Right ventricle myocardium inferior (tissue), 1 donor: ENCODE measurements around the gene ZBBX. TPM values are rescaled to one million over a fixed set of nuclear protein-coding genes. Genes with fewer than 3 reads are reported as not detected.
"Not testable (repeated sequence)": the region's sequence is repeated elsewhere in the genome, so short reads cannot be mapped to it uniquely, and the experiment has no call there.

Experiments used
- ATAC-seq: fragments of 200-7000 bp; cut with Tn5 transposase; one replicate; pipeline ENCODE4 v1.9.1; 2020; ENCODE audit warnings: mild to moderate bottlenecking, moderate library complexity
- DNase-seq: peaks from one replicate; pipeline ENCODE4 v3.0.0; 2021; ENCODE audit errors: missing footprints
- intact Hi-C: fragments of 100-400 bp; cut with DNase I; formaldehyde crosslinking; loops from one replicate; pipeline ENCODE4 v1.11.0; 2022
- long read RNA-seq: library from polyadenylated mRNA; unstranded; transcript quantifications from one replicate; pipeline ENCODE4 v2.0.0, GENCODE V29; 2021
- total RNA-seq: library from RNA; stranded (reverse); fragmentation: NEBNext Ultra II Directional; extraction: Animal tissue kit (Norgen Biotek cat#: 25700); gene quantifications from one replicate; pipeline ENCODE4 v1.2.1, GENCODE V29; 2021
- donor health status: DM: no; HTN: yes; CAD: no; lungs with severe emphysema.

ZBBX gene, protein sequence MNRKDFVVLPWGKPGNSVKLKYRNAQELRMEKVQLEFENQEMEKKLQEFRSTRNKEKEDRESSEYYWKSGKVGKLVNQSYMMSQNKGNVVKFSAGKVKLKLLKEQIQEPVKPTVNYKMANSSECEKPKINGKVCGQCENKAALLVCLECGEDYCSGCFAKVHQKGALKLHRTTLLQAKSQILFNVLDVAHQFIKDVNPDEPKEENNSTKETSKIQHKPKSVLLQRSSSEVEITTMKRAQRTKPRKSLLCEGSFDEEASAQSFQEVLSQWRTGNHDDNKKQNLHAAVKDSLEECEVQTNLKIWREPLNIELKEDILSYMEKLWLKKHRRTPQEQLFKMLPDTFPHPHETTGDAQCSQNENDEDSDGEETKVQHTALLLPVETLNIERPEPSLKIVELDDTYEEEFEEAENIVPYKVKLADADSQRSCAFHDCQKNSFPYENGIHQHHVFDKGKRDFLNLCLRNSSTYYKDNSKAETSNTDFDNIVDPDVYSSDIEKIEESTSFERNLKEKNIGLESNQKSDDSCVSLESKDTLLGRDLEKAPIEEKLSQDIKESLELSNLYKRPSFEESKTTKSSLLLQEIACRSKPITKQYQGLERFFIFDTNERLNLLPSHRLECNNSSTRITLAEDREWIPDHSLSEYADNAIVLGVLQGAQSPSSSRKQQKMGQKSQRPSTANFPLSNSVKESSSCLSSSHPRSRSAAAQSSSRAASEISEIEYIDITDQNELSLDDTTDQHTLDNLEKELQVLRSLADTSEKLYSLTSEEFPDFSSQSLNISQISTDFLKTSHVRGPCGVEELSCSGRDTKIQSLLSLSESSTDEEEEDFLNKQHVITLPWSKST
- total RNA-seq, result not detected
- long read RNA-seq, result 0 reads

DNA sequence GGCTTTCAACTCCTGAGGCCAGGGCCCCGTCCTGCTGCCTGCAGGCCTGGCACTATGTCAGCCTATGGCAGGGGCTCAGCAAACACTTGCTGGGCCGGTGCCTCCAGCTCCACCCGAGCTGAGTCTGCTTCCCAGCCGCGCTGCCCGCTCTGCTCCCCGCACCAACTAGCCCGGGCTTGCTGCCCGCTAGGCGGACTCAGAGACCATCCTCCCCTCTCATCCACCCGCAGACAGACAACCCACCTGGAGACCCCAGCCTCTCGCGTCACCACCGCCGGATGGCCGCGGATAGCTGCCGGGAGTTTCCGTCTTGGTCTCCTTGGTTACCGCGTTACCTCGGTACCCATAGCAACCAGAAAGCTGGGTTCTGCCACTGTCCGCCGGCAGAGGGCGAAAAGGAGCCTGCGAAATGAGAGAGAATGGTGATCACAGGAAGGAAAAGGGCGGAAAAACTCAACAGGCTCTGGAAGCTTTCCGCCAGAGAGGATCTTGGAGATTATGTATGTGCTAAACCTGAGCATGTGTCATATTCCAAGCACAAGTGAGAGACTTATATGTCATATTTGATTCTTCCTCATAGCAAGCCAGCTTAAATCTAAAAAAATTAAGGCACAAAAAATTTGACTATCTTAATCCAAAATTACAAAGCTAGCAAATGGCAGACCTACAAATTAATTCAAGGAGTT, at the start of gene ZBBX:
TSS of gene ZBBX (minus strand) at position 294 of the 686 bp plus-strand sequence. CDS start 7,396 bp downstream, outside the sequence.
- intact Hi-C loops, result no loop called here
- DNase-seq, result peak; percentile 85
- ATAC-seq, result peak; percentile 84

DNA sequence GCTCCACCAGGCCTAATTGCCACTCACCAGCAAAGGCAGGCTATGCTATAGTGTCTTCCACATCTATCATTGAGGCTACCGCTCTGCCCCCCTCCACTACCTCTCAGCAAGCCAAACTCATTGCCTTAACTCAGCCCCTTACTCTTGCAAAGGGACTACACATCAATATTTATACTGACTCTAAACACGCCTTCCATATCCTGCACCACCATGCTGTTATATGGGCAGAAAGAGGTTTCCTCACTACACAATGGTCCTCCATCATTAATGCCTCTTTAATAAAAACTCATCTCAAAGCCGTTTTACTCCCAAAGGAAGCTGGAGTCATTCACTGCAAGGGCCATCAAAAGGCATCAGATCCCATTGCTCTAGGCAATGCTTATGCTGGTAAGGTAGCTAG, 46.9 kb upstream of the ZBBX start:
- DNase-seq, intact Hi-C loops, ATAC-seq: not testable (repeated sequence)

- DNase-seq, intact Hi-C loops: not testable (repeated sequence)
These were observed 42.3 kb upstream of the ZBBX start for GRCh38 chr3:167422396-167422795.

DNA sequence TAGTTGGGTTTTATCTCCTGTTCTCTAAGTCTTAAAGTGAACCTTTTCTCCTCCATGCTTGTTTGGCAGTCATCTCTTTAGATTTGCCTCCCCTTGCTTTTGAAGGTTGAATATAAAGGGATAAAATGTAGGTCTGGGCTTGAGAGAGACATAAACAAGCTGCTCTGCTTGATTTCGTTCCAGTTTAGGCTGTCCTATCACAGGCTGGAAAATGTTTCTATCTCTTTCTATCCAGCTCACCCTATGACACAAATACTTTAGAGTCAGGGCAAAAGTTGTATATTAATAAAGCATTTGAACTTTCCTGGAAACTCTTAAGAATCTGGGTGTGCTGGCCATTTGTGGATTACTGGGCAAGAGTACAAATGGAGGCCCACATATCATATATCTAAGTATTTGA, 29.5 kb upstream of the ZBBX start:
- intact Hi-C loops, result loop anchor here (5.0 to 10.0 kb wide), 2 partner anchors 275 to 473 kb away; no protein-coding TSS in a partner anchor
- DNase-seq (no peak), ATAC-seq (no peak)

More at GRCh38 chr3:167422396-167422795, 42.3 kb upstream of the ZBBX start:
- ATAC-seq, result not testable (repeated sequence)

GRCh38 chr3:167406876-167407492, 26.9 kb upstream of the ZBBX start:
- ATAC-seq (no peak), DNase-seq (no peak)
- intact Hi-C loops, result loop anchor here (5.0 to 10.0 kb wide), 2 partner anchors 278 to 475 kb away; no protein-coding TSS in a partner anchor

- ATAC-seq (no peak), DNase-seq (no peak)
- intact Hi-C loops, result no loop called here
These were observed 17.7 kb upstream of the ZBBX start for GRCh38 chr3:167397826-167398225.

DNA sequence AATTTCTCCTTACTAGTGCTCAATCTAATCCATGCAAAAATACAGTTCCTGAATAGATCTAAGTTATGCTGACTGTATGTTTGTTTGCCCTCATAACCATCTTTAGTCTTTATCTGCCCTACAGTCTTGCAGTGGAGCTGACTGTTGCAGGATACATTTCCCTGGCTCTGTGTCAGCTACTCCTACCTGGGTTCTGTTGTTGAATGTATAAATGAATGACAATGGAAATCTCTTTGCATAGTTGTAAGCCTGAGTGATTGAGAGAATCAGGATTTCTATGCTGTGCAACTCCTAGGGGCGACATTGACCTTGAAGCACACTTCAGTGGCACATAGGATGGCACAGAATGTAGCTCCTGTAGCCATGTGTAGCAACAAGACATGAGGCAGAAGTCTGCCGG, 16.0 kb upstream of the ZBBX start:
- intact Hi-C loops, result no loop called here
- DNase-seq (no peak), ATAC-seq (no peak)

DNA sequence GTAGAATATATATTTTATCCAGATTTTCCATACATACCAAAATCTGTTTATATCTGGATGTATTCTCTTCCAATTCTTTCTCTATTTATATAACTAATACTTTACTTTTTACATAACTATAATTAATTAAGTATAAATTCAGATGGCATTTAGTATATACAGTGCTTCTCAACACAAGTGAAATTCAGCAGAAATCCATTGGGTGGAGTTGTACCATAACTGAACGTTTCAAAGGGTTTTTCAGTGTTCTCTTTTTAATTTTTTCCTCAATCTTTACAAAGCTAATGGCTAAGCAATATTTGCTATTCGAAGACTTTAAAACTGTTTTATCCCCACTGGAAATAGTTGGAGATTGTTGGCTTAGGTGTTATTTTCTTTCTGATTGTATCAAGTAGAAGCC, 13.9 kb upstream of the ZBBX start:
- DNase-seq (no peak), ATAC-seq (no peak)
- intact Hi-C loops, result no loop called here

DNA sequence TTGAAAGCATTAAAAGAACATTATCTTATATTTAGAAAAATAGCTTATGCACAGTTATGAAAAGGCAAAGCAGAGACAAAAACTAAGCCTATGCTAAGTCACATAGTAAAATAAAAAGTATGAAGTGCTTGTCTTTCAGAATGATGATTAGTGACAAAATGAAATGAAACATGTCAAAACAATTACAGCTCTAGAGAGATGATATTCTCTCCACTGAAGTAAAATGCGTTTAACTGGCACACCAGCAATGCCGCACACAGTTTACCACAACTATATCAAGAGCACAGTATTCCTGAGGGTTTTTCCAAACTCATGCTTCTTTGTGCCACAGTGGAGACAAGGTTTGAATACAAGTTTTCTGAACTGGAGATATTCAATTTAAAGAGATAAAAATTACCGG, 2.1 kb upstream of the ZBBX start:
- ATAC-seq (no peak), DNase-seq (no peak)
- intact Hi-C loops, result no loop called here

DNA sequence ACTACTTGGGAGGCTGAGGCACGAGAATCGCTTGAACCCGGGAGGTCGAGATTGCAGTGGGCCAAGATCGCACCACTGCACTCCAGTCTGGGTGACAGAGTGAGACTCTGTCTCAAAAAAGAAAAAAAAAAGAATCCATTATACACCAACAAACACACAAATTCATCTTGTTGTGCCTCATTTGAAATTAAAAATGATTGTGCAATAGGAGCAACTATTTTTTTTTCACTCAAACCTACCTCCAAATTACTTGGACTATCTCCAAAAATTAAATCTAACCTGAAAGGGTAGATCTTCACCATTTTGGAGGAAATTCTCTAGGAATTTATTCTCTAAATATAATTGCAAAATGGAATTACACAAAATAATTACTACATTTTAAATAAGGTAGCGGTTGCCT, 4.6 kb downstream of the ZBBX start:
- intact Hi-C loops, result no loop called here
- ATAC-seq, result no peak

DNA sequence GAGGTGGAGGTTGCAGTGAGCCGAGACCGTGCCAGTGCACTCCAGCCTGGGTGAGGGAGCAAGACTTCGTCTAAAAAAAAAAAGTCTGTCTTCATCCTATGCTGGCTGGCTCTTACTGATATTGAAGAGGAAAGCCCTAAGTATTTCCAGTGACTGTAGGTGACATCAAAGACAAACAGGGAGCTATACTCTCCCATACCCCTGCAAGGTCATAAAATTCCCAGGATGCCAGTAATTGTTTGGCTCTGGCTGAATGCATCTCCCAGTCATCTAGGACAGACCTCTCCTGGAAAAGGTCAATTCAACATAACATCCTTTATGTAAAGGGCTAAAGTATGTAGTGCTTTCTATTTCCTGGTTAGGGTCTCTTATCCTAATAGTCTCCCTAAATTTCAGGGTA, 8.0 kb downstream of the ZBBX start:
- intact Hi-C loops, result no loop called here
- ATAC-seq (no peak), DNase-seq (no peak)

More for the DNA sequence above, 4.6 kb downstream of the ZBBX start:
- DNase-seq, result no peak

- intact Hi-C loops, result no loop called here
- DNase-seq (no peak), ATAC-seq (no peak)
These were observed 18.1 kb downstream of the ZBBX start for GRCh38 chr3:167361948-167362347.

DNA sequence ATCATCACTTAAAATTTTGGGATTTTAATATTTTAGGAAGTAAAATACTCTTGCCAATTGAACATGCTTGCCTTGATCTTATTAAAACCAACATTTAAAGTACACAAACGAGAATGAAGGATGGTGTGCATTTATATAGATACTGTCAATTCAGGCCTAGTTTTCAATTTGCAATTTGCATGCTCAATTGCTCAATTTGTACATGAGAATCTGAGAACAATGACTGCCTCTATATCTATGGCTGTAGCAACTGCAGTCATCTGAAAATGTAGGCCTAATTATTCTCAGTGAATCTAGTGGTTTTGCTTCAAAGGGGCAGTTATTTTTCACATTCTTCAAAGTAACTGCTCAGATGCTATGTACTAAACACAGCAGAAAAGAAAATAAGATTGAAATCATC, 18.8 kb downstream of the ZBBX start:
- ATAC-seq, result no peak
- DNase-seq, result no peak
- intact Hi-C loops, result no loop called here

- DNase-seq, result no peak
- intact Hi-C loops, result loop anchor here (10.0 kb wide), 1 partner anchor 1341 kb away; no protein-coding TSS in a partner anchor
- no peak for ATAC-seq
These were observed 24.7 kb downstream of the ZBBX start for GRCh38 chr3:167355446-167355845.

DNA sequence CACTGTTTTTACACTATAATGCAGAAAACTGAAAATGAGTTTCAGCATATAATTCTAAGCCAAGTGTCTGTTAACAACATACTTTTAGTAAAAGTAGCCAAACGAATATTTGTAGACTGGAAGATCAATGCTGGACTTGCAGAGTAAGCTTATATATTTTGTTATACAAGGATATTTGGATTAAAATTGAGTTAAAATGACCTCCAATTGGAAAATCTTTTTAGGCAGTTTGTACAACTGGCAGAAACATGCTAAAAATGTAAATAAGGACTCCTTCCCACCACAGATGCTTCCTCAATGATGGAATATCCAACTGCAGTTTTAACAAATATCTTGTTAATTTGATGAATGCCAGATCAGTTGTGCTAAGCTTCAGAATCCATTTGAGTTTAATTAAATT, 25.3 kb downstream of the ZBBX start:
- intact Hi-C loops, result loop anchor here (10.0 kb wide), 1 partner anchor 1340 kb away; no protein-coding TSS in a partner anchor

DNA sequence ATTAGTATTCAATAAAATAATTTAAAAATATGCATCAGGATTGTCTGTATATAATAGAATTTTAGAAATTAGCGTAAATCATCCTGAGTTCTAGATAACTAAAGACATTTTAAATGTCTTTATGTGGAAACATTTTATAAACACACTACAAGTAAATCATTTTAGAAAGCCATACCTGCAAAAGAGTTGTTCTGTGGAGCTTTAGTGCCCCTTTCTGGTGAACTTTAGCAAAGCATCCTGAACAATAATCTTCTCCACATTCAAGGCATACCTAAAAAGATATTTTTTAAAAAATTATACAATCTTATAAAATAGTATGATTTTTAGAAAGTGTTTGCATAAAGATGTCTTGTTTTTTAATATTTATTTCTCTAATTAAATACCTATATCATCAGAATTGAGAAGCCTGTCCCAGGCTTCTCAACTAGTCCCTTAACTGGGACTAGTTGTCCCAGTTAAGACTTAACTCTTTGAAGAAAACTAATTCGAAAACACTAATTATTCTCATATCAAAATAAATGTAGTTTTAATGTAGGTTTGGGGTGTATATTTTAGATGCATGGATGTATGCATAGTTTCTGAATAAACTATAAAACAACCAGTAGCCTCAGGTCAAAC, 29.7 kb downstream of the ZBBX start:
- intact Hi-C loops, result loop anchor here (10.0 kb wide), 1 partner anchor 1336 kb away; no protein-coding TSS in a partner anchor
- no peak for ATAC-seq
- DNase-seq, result no peak

More for the DNA sequence above, 25.3 kb downstream of the ZBBX start:
- DNase-seq (no peak), ATAC-seq (no peak)

- ATAC-seq (no peak), DNase-seq (no peak)
- intact Hi-C loops, result loop anchor here (5.0 kb wide), 1 partner anchor 174 kb away; no protein-coding TSS in a partner anchor
These were observed 33.9 kb downstream of the ZBBX start for GRCh38 chr3:167346171-167346570.
